Heart right ventricle (tissue), 16 donors: Measurements from ENCODE around the gene IKZF2. TPM values are rescaled to one million over a fixed set of nuclear protein-coding genes. Genes with fewer than 3 reads are reported as not detected.
A peak's percentile ranks its signal among the peaks of the same experiment; 100 is the strongest.

Experiments
- ATAC-seq, 8 donors: fragments of 200-7000 bp; cut with Tn5 transposase; one replicate each; pipeline ENCODE4 v1.9.1; 2020; ENCODE audit warnings: mild to moderate bottlenecking in 8 of 8, moderate library complexity in 8 of 8, moderate number of reproducible peaks in 1 of 8
- DNase-seq, 2 donors: peaks; one replicate each; pipeline ENCODE4 v3.0.0-alpha.2; 2020
- H3K27ac ChIP-seq, 10 donors: fragments of 200-600 bp; sonication (generic) in 2 of 10; one replicate each; pipeline versions ENCODE4 v1.5.0 to v1.8.0; 2020 to 2022; ENCODE audit warnings: mild to moderate bottlenecking in 3 of 10
- H3K27me3 ChIP-seq, 7 donors: fragments of 200-600 bp; one replicate each; pipeline ENCODE4 v1.8.0; 2021 to 2022; ENCODE audit warnings: mild to moderate bottlenecking in 2 of 7
- H3K36me3 ChIP-seq, 9 donors: fragments of 200-600 bp; sonication (generic) in 1 of 9; one replicate each; pipeline versions ENCODE4 v1.5.0 to v1.8.0; 2020 to 2022; ENCODE audit warnings: mild to moderate bottlenecking in 2 of 9
- H3K4me1 ChIP-seq, 9 donors: fragments of 200-600 bp; sonication (generic) in 1 of 9; one replicate each; pipeline versions ENCODE4 v1.5.0 to v1.8.0; 2020 to 2022; ENCODE audit warnings: mild to moderate bottlenecking in 4 of 9
- H3K4me3 ChIP-seq, 10 donors: fragments of 200-600 bp; sonication (generic) in 2 of 10; one replicate each; pipeline versions ENCODE4 v1.5.0 to v1.8.0; 2020 to 2022; ENCODE audit warnings: mild to moderate bottlenecking in 7 of 10, moderate library complexity in 2 of 10
- H3K9me3 ChIP-seq, 11 donors: fragments of 200-600 bp in 10 of 11; sonication (generic) in 2 of 11; one replicate each; pipeline versions ENCODE4 v1.5.0 to v1.8.0; 2013 to 2022; ENCODE audit warnings: mild to moderate bottlenecking in 2 of 11, control low read depth in 1 of 11, moderate library complexity in 1 of 11
- WGBS, 2 donors: extraction: QIAGEN DNeasy Blood & Tissue Kit; methylation state at CpG; one replicate each; pipeline ENCODE4 v1.1.7; 2013; ENCODE audit warnings: inconsistent platforms in 1 of 2; 5-methylcytosine and 5-hydroxymethylcytosine counted together
- intact Hi-C, 10 donors: fragments of 100-400 bp; cut with DNase I; formaldehyde crosslinking; loops; one replicate each; pipeline versions ENCODE4 v1.11.1 to v1.14.2; 2022
- polyA plus RNA-seq, 2 donors: library from polyadenylated mRNA; stranded (reverse); fragments of 200-250 nt; gene quantifications; one replicate each; pipeline ENCODE4 v1.2.3, GENCODE V29; 2013
- total RNA-seq, 10 donors: library from RNA; stranded (reverse); fragmentation: NEBNext Ultra II Directional in 3 of 10; extraction: Animal tissue kit (Norgen Biotek cat#: 25700) in 3 of 10; gene quantifications; one replicate each; pipeline versions ENCODE4 v1.2.1 to v1.2.4, GENCODE V29; 2021 to 2023
- TF ChIP-seq, protein P1 (sequence below), 9 donors: fragments of 200-600 bp; sonication (generic) in 2 of 9; IDR thresholded peaks; one replicate each; pipeline versions ENCODE4 v1.5.0 to v1.8.0; 2021 to 2022; ENCODE audit warnings: antibody characterized with exemption in 9 of 9, mild to moderate bottlenecking in 5 of 9, moderate library complexity in 1 of 9
- donor health status: Arrhythmogenic right ventricular cardiomyopathy.
- donor health status: ischemic (EF 13 %, LVEDD 7.1; RV severe dilation, severe dysfunction).
- donor health status: healthy with polysubstance abuse.
- donor health status: DM: no; HTN: yes; CAD: no.
- donor health status: DM: no; HTN: no; CAD: no.
- donor health status: ischemic (EF 25% LVEDD 6.9; RV normal size, moderate dysfunction).
- donor health status: ischemic (EF 25% LVEDD 5.7; RV mildly dilated, moderate dysfunction).
- donor health status: healthy.
- donor health status: DM: yes; HTN: yes; CAD: no.
- donor health status: Ischemic cardiomyopathy.
- donor health status: ischemic (EF 35%, LVEDD 5.7; RV mildly dilated, moderate dysfunction).
- donor health status: nonischemic (EF 11% LVEDD 7.7; RV severe dilation, severe dysfunction).
- donor health status: DM: yes; HTN: yes; CAD: no.
- donor health status: PGD.
- donor health status: ischemic (EF 29% LVEDD 5.4; RV normal size, mild dysfunction).
- donor health status: nonischemic (EF 23%, LVEDD 6.1; RV moderate dilation, normal function).

Gene IKZF2
- total and polyA plus RNA-seq, 12 donors = 0.36 to 8.1 (median 5.9) TPM

DNA sequence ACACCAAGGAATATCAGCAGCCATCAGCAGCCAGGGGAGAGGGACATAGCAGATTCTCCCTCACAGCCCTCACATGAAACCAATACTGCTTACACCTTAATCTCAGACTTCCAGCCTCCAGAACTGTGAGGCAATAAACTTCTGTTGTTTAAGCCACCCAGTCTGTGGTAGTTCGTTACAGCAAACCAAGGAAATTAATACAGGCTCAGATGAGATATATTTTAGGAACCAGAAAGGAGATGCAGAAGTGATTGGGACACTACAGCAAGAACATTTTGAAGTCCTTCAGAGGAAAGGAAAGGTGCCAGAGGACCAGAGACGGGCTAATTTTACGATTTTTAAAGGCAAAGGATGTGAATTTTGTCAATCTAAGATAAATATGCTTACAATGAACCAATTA is 60.6 kb downstream of the IKZF2 start:
- WGBS, 2 donors = 65 to 77% methylated on average over 3 of the region's 3 CpGs
- intact Hi-C loops = no loop called here
- no peak overlapping the region for H3K4me3 ChIP-seq

DNA sequence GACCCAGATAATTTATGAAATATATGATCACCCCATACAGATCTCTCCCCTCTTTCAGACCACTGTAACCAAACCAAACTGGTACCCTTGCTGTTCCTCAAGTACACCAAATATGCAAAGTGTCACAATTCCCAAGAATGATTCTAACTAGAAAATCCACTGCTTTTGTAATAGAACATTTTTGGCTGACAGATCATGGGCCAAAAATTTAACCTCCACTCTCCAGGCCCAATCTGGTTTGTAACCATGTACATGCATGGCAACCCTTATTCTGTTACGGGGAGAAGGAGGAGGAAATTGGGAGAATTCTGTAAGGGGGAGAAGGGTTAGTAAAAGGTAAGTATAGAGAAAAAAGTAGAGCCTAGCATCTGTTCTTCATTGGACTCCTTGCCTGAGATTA is 62.0 kb downstream of the IKZF2 start:
- Histone ChIP-seq H3K27me3 (no peaks in the 10 kb centered on the region), H3K27ac (no peak overlapping the region), H3K9me3 (no peaks in the 10 kb centered on the region), H3K36me3 (no peaks in the 10 kb centered on the region), H3K4me1 (peaks cover 0 to 17% (median 14%) of the 10 kb centered on the region in 9 donors), H3K4me3 (no peak overlapping the region)
- no peak for DNase-seq
- TF ChIP-seq, protein P1, sequence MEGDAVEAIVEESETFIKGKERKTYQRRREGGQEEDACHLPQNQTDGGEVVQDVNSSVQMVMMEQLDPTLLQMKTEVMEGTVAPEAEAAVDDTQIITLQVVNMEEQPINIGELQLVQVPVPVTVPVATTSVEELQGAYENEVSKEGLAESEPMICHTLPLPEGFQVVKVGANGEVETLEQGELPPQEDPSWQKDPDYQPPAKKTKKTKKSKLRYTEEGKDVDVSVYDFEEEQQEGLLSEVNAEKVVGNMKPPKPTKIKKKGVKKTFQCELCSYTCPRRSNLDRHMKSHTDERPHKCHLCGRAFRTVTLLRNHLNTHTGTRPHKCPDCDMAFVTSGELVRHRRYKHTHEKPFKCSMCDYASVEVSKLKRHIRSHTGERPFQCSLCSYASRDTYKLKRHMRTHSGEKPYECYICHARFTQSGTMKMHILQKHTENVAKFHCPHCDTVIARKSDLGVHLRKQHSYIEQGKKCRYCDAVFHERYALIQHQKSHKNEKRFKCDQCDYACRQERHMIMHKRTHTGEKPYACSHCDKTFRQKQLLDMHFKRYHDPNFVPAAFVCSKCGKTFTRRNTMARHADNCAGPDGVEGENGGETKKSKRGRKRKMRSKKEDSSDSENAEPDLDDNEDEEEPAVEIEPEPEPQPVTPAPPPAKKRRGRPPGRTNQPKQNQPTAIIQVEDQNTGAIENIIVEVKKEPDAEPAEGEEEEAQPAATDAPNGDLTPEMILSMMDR (IDR thresholded peaks at IDR 0.05) = no peak
- intact Hi-C loops = no loop called here
- 87 to 90% methylated on average over 1 of the region's 1 CpG for WGBS, 2 donors
- no peak for ATAC-seq

More for the DNA sequence above, 60.6 kb downstream of the IKZF2 start:
- Histone ChIP-seq H3K27me3 (no peaks in the 10 kb centered on the region), H3K4me1 (peaks cover 0 to 17% (median 14%) of the 10 kb centered on the region in 9 donors), H3K9me3 (no peaks in the 10 kb centered on the region), H3K36me3 (no peaks in the 10 kb centered on the region), H3K27ac (no peak overlapping the region)
- DNase-seq (no peak), ATAC-seq (no peak)
- TF ChIP-seq, protein P1 (IDR thresholded peaks at IDR 0.05) = no peak

DNA sequence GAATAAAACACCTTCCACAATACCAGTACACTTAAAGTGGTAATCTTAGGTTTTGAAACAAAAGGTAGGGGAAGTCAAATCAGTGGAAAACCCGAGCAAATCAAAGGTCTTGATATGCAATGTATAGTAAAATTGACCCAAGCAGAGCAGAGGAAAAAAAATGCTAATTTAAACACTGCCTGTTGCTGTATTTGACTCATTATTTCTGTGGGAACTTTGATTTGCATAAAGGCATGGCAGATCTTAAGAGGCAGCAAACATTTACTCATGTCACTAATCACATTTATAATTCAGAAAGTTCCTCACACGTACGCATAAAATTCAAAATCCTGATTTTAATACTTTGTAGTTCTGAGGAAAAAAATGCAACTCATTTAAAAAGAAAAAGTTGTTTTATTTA is 64.4 kb downstream of the IKZF2 start:
- intact Hi-C loops = no loop called here
- 80 to 82% methylated on average over 3 of the region's 3 CpGs for WGBS, 2 donors
- H3K4me3 ChIP-seq = no peak overlapping the region
- peaks cover 0 to 17% (median 14%) of the 10 kb centered on the region in 9 donors for H3K4me1 ChIP-seq
- TF ChIP-seq, protein P1 (IDR thresholded peaks at IDR 0.05) = no peak
- ATAC-seq (no peak), DNase-seq (no peak)
- H3K36me3 ChIP-seq = no peaks in the 10 kb centered on the region
- no peaks in the 10 kb centered on the region for H3K9me3 ChIP-seq
- peak overlapping the region in 6 of 10 donors; percentile 32 to 73 (median 39) for H3K27ac ChIP-seq
- no peaks in the 10 kb centered on the region for H3K27me3 ChIP-seq

DNA sequence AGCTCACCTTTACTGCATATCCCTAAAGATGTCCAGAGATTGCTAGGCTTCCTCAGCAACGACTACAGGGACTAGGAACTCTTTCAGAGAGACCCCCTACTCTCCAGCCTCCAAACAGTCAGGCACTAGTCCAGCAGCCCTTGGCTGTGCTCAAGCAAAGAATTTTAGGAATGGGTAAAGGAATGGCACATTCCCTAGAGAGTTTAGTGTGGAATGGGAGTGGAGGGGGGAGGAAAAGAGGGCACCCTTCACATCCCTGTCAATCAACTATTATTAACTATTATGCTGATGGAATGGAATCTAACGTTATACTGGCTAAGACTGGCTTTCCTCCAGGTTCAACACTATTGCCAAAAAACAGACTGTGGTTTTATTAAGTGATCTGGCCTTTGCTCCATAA is 64.8 kb downstream of the IKZF2 start:
- Histone ChIP-seq H3K9me3 (no peaks in the 10 kb centered on the region), H3K27ac (peak overlapping the region in 6 of 10 donors; percentile 32 to 73 (median 39)), H3K36me3 (no peaks in the 10 kb centered on the region), H3K4me3 (no peak overlapping the region), H3K4me1 (peaks cover 0 to 17% (median 14%) of the 10 kb centered on the region in 9 donors), H3K27me3 (no peaks in the 10 kb centered on the region)
- intact Hi-C loops = no loop called here
- TF ChIP-seq, protein P1 (IDR thresholded peaks at IDR 0.05) = no peak
- DNase-seq (no peak), ATAC-seq (peak in 7 of 8 donors; percentile 64 to 87 (median 78))
- 5 to 13% methylated on average over 2 of the region's 2 CpGs for WGBS, 2 donors
